ENCODE results near the gene FZD1.

DNA sequence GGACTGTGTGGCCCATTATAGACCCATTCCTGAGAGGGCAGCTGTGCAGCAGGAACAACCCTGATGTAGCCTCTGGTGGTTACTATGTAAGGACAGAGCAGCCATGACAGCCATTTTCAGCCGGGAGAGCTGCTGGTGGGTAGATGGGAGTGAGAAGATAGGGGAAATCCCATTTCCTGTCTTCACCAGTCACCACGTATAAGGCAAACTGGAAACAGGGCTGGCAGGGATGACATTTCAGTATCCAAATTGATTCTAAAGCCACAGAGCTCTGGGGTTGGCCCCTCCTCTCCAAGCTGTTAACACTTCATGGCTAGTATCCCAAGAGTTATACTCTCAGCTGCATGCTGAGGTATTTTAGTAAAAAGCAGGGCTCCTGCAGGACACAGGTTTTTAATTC is 15.2 kb upstream of the FZD1 start:
- TF ChIP-seq, protein P1, sequence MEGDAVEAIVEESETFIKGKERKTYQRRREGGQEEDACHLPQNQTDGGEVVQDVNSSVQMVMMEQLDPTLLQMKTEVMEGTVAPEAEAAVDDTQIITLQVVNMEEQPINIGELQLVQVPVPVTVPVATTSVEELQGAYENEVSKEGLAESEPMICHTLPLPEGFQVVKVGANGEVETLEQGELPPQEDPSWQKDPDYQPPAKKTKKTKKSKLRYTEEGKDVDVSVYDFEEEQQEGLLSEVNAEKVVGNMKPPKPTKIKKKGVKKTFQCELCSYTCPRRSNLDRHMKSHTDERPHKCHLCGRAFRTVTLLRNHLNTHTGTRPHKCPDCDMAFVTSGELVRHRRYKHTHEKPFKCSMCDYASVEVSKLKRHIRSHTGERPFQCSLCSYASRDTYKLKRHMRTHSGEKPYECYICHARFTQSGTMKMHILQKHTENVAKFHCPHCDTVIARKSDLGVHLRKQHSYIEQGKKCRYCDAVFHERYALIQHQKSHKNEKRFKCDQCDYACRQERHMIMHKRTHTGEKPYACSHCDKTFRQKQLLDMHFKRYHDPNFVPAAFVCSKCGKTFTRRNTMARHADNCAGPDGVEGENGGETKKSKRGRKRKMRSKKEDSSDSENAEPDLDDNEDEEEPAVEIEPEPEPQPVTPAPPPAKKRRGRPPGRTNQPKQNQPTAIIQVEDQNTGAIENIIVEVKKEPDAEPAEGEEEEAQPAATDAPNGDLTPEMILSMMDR (conservative IDR thresholded peaks at IDR 0.05): no peak
- no peak for TF ChIP-seq EZH2 (IDR thresholded peaks at IDR 0.05; ENCODE audit: low read depth)

Measured in PC-9 (cell line).